Endothelial cell of umbilical vein (primary cell): Measurements from ENCODE around the gene UTS2B. TPM values are rescaled to one million over a fixed set of nuclear protein-coding genes. Genes with fewer than 3 reads are reported as not detected.

Source experiments
- BruUV-seq: library from RNA; stranded (reverse); fragments of 400-500 nt; replicated peaks from 2 replicates; lab custom pipeline; 2021; lab: Mats Ljungman, UMichigan
- CTCF ChIA-PET: fragments of 300-600, 350-600 bp; sonication (Branson Sonifier 250); formaldehyde crosslinking; loops from one replicate; lab custom pipeline; 2021; ENCODE audit warnings: antibody characterized with exemption, inconsistent platforms; lab: Charles Lee
- POLR2A ChIA-PET: fragments of 300-600, 350-600 bp; sonication (Branson Sonifier 250); formaldehyde crosslinking; loops from one replicate; lab custom pipeline; 2021; ENCODE audit warnings: antibody characterized with exemption, inconsistent platforms; lab: Charles Lee
- DNase-seq: peaks from one replicate; pipeline ENCODE4 v3.0.0-alpha.2; 2011; ENCODE audit warnings: low read depth, low spot score
- FAIRE-seq: peaks from 2 replicates; lab custom pipeline; 2011; peaks lifted over from hg19 to GRCh38; lab: Jason Lieb, UNC
- H2AFZ ChIP-seq: 2 replicates; pipeline ENCODE4 v1.6.0; 2012; ENCODE audit warnings: low read depth, low read length, control low read depth, inconsistent platforms
- H3K27ac ChIP-seq: 2 replicates; pipeline ENCODE4 v1.5.1; 2011; ENCODE audit warnings: low read depth, mild to moderate bottlenecking, control low read depth, low read length, moderate library complexity; ENCODE audit not compliant: insufficient read depth
- H3K27me3 ChIP-seq, 2 experiments: 2 replicates each; pipeline versions ENCODE4 v1.6.0 to v1.6.1; 2011; ENCODE audit warnings: low read length in 2 of 2, mixed read lengths in 1 of 2; ENCODE audit not compliant: control insufficient read depth in 2 of 2, insufficient read depth in 2 of 2
- H3K36me3 ChIP-seq, 2 experiments: 2 replicates in 1 of 2; 3 replicates in 1 of 2; pipeline ENCODE4 v1.5.1; 2011; ENCODE audit warnings: low read length in 2 of 2, mild to moderate bottlenecking in 1 of 2, moderate library complexity in 1 of 2; ENCODE audit not compliant: control insufficient read depth in 2 of 2, insufficient read depth in 2 of 2; ENCODE audit errors: extremely low read depth in 1 of 2
- H3K4me1 ChIP-seq: 3 replicates; pipeline ENCODE4 v1.5.1; 2011; ENCODE audit warnings: mild to moderate bottlenecking, low read length; ENCODE audit not compliant: control insufficient read depth, insufficient read depth; ENCODE audit errors: extremely low read depth
- H3K4me2 ChIP-seq: 2 replicates; pipeline ENCODE4 v1.6.1; 2011; ENCODE audit warnings: low read length, control low read depth, mixed read lengths; ENCODE audit not compliant: insufficient read depth
- H3K4me3 ChIP-seq, 3 experiments: fragments of 200-600 bp in 1 of 3; sonication (generic), shearing (Covaris generic) in 1 of 3; replicated peaks in 1 of 3; 2 replicates each; pipeline ENCODE4 v1.5.1; 2011 to 2016; ENCODE audit warnings: control low read depth in 3 of 3, low read length in 3 of 3, mild to moderate bottlenecking in 2 of 3, inconsistent platforms in 1 of 3, low read depth in 1 of 3, moderate library complexity in 1 of 3; ENCODE audit not compliant: insufficient read depth in 1 of 3
- H3K79me2 ChIP-seq: 2 replicates; pipeline ENCODE4 v1.6.0; 2012; ENCODE audit warnings: low read length, inconsistent platforms; ENCODE audit not compliant: control insufficient read depth, insufficient read depth
- H3K9ac ChIP-seq: replicated peaks from 2 replicates; pipeline ENCODE3; 2011; ENCODE audit warnings: low read length, control low read depth; ENCODE audit not compliant: insufficient read depth; ENCODE audit errors: extremely low read depth
- H3K9me1 ChIP-seq: replicated peaks from 3 replicates; pipeline ENCODE4 v1.6.0; 2011; ENCODE audit warnings: mild to moderate bottlenecking, low read length; ENCODE audit not compliant: control insufficient read depth, insufficient read depth; ENCODE audit errors: extremely low read depth
- H3K9me3 ChIP-seq: replicated peaks from 2 replicates; pipeline ENCODE4 v1.5.1; 2012; ENCODE audit warnings: low read length, inconsistent platforms; ENCODE audit not compliant: control insufficient read depth, insufficient read depth
- H4K20me1 ChIP-seq: replicated peaks from 2 replicates; pipeline ENCODE3; 2011; ENCODE audit warnings: mild to moderate bottlenecking, low read length; ENCODE audit not compliant: control insufficient read depth, insufficient read depth; ENCODE audit errors: extremely low read depth
- EZH2 ChIP-seq: IDR thresholded peaks from 2 replicates; pipeline ENCODE4 v1.6.1; 2012; ENCODE audit warnings: borderline replicate concordance, low read depth, mild to moderate bottlenecking, moderate library complexity, low read length, inconsistent platforms; ENCODE audit not compliant: severe bottlenecking
- FOS ChIP-seq: IDR thresholded peaks from 2 replicates; pipeline ENCODE4 v1.6.1; 2011; ENCODE audit warnings: mild to moderate bottlenecking, low read length, moderate library complexity, borderline replicate concordance; ENCODE audit not compliant: insufficient read depth
- GATA2 ChIP-seq: IDR thresholded peaks from 2 replicates; pipeline ENCODE4 v1.7.0; 2011; ENCODE audit warnings: low read depth, mild to moderate bottlenecking, moderate library complexity, mixed read lengths, low read length; ENCODE audit not compliant: insufficient read length, insufficient read depth
- JUN ChIP-seq: IDR thresholded peaks from 2 replicates; pipeline ENCODE4 v1.6.1; 2011; ENCODE audit warnings: borderline replicate concordance, low read depth; ENCODE audit not compliant: insufficient read length, insufficient read depth
- MYC ChIP-seq: IDR thresholded peaks from one replicate; pipeline ENCODE4 v1.6.1; 2011; ENCODE audit warnings: mild to moderate bottlenecking, low read depth, low read length
- POLR2A ChIP-seq: IDR thresholded peaks from 2 replicates; pipeline ENCODE4 v1.6.1; 2012; ENCODE audit warnings: low read depth, mild to moderate bottlenecking, control low read depth, low read length
- POLR2AphosphoS5 ChIP-seq: IDR thresholded peaks from 2 replicates; pipeline ENCODE4 v1.6.1; 2012; ENCODE audit warnings: low read depth, mild to moderate bottlenecking, control low read depth, low read length, moderate library complexity; ENCODE audit not compliant: insufficient read depth
- dilution Hi-C: fragments of 300-500 bp; cut with MboI; formaldehyde crosslinking; loops from one replicate; pipeline ENCODE4 v1.15.0; 2019; ENCODE audit warnings: low sequenced_read_pairs; ENCODE audit not compliant: extremely low pct_ligation_motif_present
- intact Hi-C: fragments of 100-400 bp; cut with micrococcal nuclease; formaldehyde crosslinking; loops from one replicate; pipeline ENCODE4 v1.10.0; 2022
- polyA plus RNA-seq, 4 experiments: library from polyadenylated mRNA; depleted of rRNA in 3 of 4; stranded (reverse) in 3 of 4; unstranded in 1 of 4; fragments of >200 nt; gene quantifications; 2 replicates each; pipeline versions ENCODE4 v1.2.1 to v1.2.3, GENCODE V29; 2011 to 2012; ENCODE audit warnings: missing spikeins in 1 of 4
- total RNA-seq: library from RNA; stranded (reverse); gene quantifications from 2 replicates; pipeline ENCODE4 v1.2.3, GENCODE V29; 2021
- TF ChIP-seq, protein P1 (sequence below): IDR thresholded peaks from 2 replicates; pipeline ENCODE4 v1.6.1; 2011; ENCODE audit not compliant: insufficient read depth, insufficient read length
- TF ChIP-seq, protein P2 (sequence below), 2 donors: IDR thresholded peaks; 1 replicate in 1 of 2; 2 replicates in 1 of 2; pipeline ENCODE4 v1.5.1; 2011; ENCODE audit warnings: low read length in 2 of 2, mild to moderate bottlenecking in 2 of 2, moderate library complexity in 2 of 2, control low read depth in 1 of 2, inconsistent platforms in 1 of 2, low read depth in 1 of 2; ENCODE audit not compliant: insufficient read depth in 1 of 2; ENCODE audit errors: extremely low read depth in 1 of 2

UTS2B gene
- total and polyA plus RNA-seq, 2 donors (not counting 3 experiments of a cell fraction or from before 2014, with no cell fraction given): 0.21 to 1.1 TPM

DNA sequence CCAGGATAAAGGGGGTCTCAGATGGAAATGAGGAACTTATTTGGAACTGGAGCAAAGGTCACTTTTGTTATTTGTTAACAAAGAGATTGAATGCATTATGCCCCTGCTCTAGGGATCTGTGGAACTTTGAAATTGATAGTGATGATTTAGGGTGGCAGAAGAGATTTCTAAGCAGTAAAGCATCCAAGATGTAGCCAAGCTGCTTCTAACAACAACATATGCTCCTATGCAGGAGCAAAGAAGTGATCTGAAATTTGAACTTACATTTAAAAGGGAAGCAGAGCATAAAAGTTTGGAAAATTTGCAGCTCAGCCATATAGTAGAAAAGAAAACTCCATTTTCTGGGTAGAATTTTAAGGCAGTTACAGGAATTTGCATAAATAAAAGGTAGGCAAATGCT lies 31.5 kb downstream of the UTS2B start:
- no peak overlapping the region for H3K27ac ChIP-seq
- intact Hi-C loops (no loop called here), dilution Hi-C loops (no loop called here)
- no peak overlapping the region for H2AFZ ChIP-seq
- DNase-seq (no peak), FAIRE-seq (no peak)
- CTCF ChIA-PET: interaction anchor here (1.0 kb wide), 1 partner anchor 33 kb away, joined by 5 read pairs; no protein-coding TSS in a partner anchor
- BruUV-seq: no TSS peak
- no peaks in the 10 kb centered on the region for H3K9me3 ChIP-seq
- TF ChIP-seq, protein P1, sequence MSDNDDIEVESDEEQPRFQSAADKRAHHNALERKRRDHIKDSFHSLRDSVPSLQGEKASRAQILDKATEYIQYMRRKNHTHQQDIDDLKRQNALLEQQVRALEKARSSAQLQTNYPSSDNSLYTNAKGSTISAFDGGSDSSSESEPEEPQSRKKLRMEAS: no peak
- TF ChIP-seq FOS: no peak
- no peak for TF ChIP-seq MYC
- POLR2A ChIA-PET: no interaction called here
- no peaks in the 10 kb centered on the region for H3K36me3 ChIP-seq
- H3K4me2 ChIP-seq: no peak overlapping the region
- no peak overlapping the region for H3K4me3 ChIP-seq
- H4K20me1 ChIP-seq: no peaks in the 10 kb centered on the region
- H3K9me1 ChIP-seq: no peaks in the 10 kb centered on the region
- H3K9ac ChIP-seq: no peak overlapping the region
- H3K27me3 ChIP-seq: no peaks in the 10 kb centered on the region
- no peaks in the 10 kb centered on the region for H3K79me2 ChIP-seq
- H3K4me1 ChIP-seq: no peaks in the 10 kb centered on the region

DNA sequence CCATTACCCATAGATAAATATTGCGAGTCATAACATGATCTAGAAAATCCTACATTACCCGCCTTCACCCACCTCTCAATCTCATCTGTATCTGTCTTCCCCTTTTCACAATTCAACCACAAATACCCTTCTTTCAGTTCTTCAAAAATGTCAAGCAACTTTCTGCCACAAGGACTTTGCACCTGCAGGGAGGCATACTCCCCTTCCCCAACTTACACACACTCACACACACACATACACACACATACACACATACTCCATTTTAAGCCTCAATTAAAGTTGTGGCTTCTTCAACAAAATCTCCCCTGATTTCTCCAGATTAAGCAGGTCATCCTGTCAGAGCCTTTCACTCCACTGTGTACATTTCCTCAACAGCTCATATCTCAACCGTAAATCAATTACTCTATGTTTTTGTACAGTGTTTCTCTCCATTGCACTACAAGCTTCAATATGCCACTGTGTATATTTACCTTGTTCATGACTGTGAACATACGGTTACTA lies 34.2 kb downstream of the UTS2B start:
- FAIRE-seq: no peak
- Histone ChIP-seq H4K20me1 (no peaks in the 10 kb centered on the region), H3K9ac (no peak overlapping the region), H3K4me2 (no peak overlapping the region), H3K36me3 (no peaks in the 10 kb centered on the region), H3K9me1 (no peaks in the 10 kb centered on the region), H3K79me2 (no peaks in the 10 kb centered on the region), H3K27me3 (no peaks in the 10 kb centered on the region), H2AFZ (no peak overlapping the region), H3K4me3 (no peak overlapping the region), H3K9me3 (no peaks in the 10 kb centered on the region), H3K27ac (no peak overlapping the region), H3K4me1 (no peaks in the 10 kb centered on the region)
- intact Hi-C loops (no loop called here), dilution Hi-C loops (no loop called here)
- TF ChIP-seq POLR2A (no peak), POLR2AphosphoS5 (no peak), EZH2 (no peak), MYC (no peak), JUN (no peak), GATA2 (no peak), FOS (no peak)
- TF ChIP-seq, protein P2, sequence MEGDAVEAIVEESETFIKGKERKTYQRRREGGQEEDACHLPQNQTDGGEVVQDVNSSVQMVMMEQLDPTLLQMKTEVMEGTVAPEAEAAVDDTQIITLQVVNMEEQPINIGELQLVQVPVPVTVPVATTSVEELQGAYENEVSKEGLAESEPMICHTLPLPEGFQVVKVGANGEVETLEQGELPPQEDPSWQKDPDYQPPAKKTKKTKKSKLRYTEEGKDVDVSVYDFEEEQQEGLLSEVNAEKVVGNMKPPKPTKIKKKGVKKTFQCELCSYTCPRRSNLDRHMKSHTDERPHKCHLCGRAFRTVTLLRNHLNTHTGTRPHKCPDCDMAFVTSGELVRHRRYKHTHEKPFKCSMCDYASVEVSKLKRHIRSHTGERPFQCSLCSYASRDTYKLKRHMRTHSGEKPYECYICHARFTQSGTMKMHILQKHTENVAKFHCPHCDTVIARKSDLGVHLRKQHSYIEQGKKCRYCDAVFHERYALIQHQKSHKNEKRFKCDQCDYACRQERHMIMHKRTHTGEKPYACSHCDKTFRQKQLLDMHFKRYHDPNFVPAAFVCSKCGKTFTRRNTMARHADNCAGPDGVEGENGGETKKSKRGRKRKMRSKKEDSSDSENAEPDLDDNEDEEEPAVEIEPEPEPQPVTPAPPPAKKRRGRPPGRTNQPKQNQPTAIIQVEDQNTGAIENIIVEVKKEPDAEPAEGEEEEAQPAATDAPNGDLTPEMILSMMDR (IDR thresholded peaks at IDR 0.05; ENCODE audit: extremely low read depth in 1 of 2, insufficient read depth in 1 of 2, low read depth in 1 of 2, low read length in 2 of 2): no peak
- TF ChIP-seq, protein P1: no peak
- DNase-seq: no peak
- BruUV-seq: no TSS peak
- ChIA-PET POLR2A (no interaction called here), CTCF (no interaction called here)
